Measurements from ENCODE around the gene HRNR. TPM values are rescaled to one million over a fixed set of nuclear protein-coding genes. Genes with fewer than 3 reads are reported as not detected.

HRNR gene
- total and polyA plus RNA-seq, 11 donors = 0.04 TPM; not detected in 10

GRCh38 chr1:152190589-152190988 lies 33.4 kb downstream of the HRNR start:
- Histone ChIP-seq H3K27ac (no peak overlapping the region), H3K4me3 (no peak overlapping the region), H3K9me3 (peaks cover 0 to 6% (median 0%) of the 10 kb centered on the region in 12 donors), H3K4me1 (peaks cover 0 to 10% (median 0%) of the 10 kb centered on the region in 12 donors), H3K36me3 (no peaks in the 10 kb centered on the region), H3K27me3 (no peaks in the 10 kb centered on the region)
- 56 to 68% (median 66%) methylated on average over 2 of the region's 2 CpGs for WGBS, 4 donors
- TF ChIP-seq, protein P1, sequence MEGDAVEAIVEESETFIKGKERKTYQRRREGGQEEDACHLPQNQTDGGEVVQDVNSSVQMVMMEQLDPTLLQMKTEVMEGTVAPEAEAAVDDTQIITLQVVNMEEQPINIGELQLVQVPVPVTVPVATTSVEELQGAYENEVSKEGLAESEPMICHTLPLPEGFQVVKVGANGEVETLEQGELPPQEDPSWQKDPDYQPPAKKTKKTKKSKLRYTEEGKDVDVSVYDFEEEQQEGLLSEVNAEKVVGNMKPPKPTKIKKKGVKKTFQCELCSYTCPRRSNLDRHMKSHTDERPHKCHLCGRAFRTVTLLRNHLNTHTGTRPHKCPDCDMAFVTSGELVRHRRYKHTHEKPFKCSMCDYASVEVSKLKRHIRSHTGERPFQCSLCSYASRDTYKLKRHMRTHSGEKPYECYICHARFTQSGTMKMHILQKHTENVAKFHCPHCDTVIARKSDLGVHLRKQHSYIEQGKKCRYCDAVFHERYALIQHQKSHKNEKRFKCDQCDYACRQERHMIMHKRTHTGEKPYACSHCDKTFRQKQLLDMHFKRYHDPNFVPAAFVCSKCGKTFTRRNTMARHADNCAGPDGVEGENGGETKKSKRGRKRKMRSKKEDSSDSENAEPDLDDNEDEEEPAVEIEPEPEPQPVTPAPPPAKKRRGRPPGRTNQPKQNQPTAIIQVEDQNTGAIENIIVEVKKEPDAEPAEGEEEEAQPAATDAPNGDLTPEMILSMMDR (IDR thresholded peaks at IDR 0.05) = no peak
- TF ChIP-seq POLR2A (IDR thresholded peaks at IDR 0.05) = no peak
- intact Hi-C loops (cut with DNase I) = loop anchor here in 4 of 10 donors (1.0 to 10.0 kb wide), 4 partner anchors 154 to 267 kb away; no protein-coding TSS in a partner anchor
- no peak for ATAC-seq
- no peak for DNase-seq

DNA sequence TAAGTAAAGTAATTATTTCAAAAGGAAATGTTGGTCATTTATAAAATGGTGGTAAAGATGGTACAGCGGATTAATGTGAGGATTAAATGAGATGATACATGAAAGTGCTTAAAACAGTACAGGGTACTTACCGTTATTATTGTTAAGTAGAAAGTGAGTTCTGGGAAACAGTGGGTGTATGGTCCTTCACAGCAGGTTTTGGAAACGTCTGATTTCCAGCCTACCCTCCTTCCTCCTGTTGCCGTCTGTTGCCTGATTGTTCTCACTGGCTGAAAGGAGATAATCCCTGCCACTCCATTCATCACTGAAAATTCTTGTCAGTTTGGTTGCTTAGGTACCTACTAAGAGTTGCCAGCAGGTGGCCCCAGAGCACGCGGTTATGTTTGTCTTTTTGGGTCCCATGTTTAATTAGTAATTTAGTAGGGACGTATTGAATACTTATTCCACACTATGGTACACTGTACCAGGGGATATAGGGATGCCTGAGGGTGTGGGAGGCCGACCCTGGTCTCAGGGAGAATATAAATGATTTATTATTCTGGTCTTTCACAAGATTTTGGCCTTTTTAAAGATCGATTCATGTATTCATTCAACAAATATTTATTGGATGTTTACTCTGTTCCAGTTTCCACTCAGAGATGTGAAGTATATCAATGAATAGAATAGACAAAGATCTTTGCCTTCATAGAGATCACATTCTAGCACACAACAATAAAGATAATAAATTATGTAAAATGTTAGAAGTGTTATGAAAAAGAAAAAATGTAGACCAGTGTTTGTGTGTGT lies 34.1 kb downstream of the HRNR start:
- Histone ChIP-seq H3K4me3 (peak overlapping the region in 11 of 12 donors; percentile 33 to 80 (median 58)), H3K9me3 (peaks cover 0 to 2% (median 0%) of the 10 kb centered on the region in 12 donors), H3K4me1 (peaks cover 0 to 10% (median 0%) of the 10 kb centered on the region in 12 donors), H3K36me3 (no peaks in the 10 kb centered on the region), H3K27ac (peak overlapping the region in 4 of 12 donors; percentile 43 to 73 (median 54)), H3K27me3 (peaks cover 0 to under 1% (median 0%) of the 10 kb centered on the region in 9 donors)
- TF ChIP-seq, protein P1 (IDR thresholded peaks at IDR 0.05) = peak; percentile 56 to 85 (median 71)
- TF ChIP-seq POLR2A (IDR thresholded peaks at IDR 0.05) = no peak
- DNase-seq (peak; percentile 42 to 71 (median 57)), ATAC-seq (peak in 3 of 4 donors; percentile 56 to 80 (median 58))
- 20 to 23% (median 22%) methylated on average over 9 of the region's 9 CpGs for WGBS, 4 donors
- intact Hi-C loops (cut with DNase I) = loop anchor here (1.0 to 10.0 kb wide), 11 partner anchors 48 to 271 kb away; no protein-coding TSS in a partner anchor

DNA sequence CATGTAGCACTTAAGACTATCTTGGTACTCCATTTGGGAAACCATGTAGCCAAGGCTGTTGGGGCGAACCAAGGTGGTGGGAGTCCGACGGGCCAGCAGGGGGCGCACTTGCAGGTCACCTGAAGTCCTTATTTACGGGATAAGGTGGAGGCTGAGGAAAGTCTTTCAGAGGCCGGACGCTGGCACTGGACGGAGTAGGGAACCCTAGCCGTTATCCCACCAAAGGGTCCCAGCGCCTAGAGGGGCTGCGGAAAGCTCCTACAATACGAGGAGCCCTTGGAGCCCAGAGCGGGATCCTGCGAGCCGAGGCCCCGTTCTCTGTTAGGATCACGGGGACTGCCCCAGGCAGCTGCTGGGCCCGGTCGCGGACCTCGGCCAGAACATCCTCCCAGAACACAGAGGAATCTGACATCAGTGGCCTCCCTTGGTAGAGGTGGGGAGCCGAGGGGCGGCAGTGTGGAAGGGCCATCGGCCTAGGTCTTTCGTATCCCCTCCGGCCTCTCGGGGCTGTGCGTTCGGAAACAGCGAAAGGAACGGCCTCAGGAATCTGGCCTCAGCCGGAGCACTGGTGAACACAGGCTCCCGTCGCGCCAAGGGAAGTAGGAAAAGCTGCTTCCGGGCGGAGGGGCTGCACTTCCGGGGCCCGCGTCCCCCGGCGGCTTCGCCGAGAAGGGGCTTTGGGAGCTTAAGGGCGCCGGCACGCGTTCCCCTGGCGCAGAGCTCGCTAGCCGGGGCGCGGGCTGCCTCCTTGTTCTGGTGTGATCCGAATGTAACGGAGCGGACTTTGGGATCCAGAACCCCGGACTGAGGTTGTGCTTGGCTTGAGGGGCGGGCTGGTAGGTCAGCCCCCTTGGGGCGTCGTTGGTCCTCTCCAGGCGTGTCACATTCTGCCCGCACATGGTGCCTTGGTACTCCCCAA lies 35.1 kb downstream of the HRNR start:
- ATAC-seq = peak; percentile 42 to 85 (median 64)
- Histone ChIP-seq H3K9me3 (no peaks in the 10 kb centered on the region), H3K4me3 (peak overlapping the region; percentile 33 to 80 (median 58)), H3K27me3 (peaks cover 0 to 3% (median 0%) of the 10 kb centered on the region in 9 donors), H3K27ac (peak overlapping the region in 10 of 12 donors; percentile 5 to 73 (median 44)), H3K4me1 (peaks cover 0 to 10% (median 0%) of the 10 kb centered on the region in 12 donors), H3K36me3 (no peaks in the 10 kb centered on the region)
- WGBS, 4 donors = 2 to 25% (median 12%) methylated on average over 35 to 62 of the region's 62 CpGs
- DNase-seq = peak; percentile 55 to 86 (median 74)
- intact Hi-C loops (cut with DNase I) = loop anchor here (1.0 to 10.0 kb wide), 11 partner anchors 47 to 272 kb away; no protein-coding TSS in a partner anchor
- no peak for TF ChIP-seq POLR2A (IDR thresholded peaks at IDR 0.05)
- TF ChIP-seq, protein P1 (IDR thresholded peaks at IDR 0.05) = peak; percentile 70 to 88 (median 80)
